GM12873 (cell line): ENCODE data around the gene CDH26.

Experiments
- CTCF ChIP-seq: IDR thresholded peaks from 2 replicates; pipeline ENCODE4 v1.5.1; 2012; ENCODE audit warnings: low read depth, mild to moderate bottlenecking, moderate library complexity, low read length, control low read depth; ENCODE audit not compliant: insufficient read depth; ENCODE audit errors: missing control alignments

CDH26 gene

GRCh38 chr20:60039526-60039925 lies 81.3 kb downstream of the CDH26 start:
- TF ChIP-seq CTCF = no peak

GRCh38 chr20:60040471-60041162 lies 82.4 kb downstream of the CDH26 start:
- no peak for TF ChIP-seq CTCF

- no peak for TF ChIP-seq CTCF
These were observed 85.2 kb downstream of the CDH26 start for GRCh38 chr20:60043435-60043834.

GRCh38 chr20:60046011-60046413 lies 87.8 kb downstream of the CDH26 start:
- TF ChIP-seq CTCF = no peak

GRCh38 chr20:60046436-60046835 lies 88.2 kb downstream of the CDH26 start:
- TF ChIP-seq CTCF = no peak

GRCh38 chr20:60046860-60047259 lies 88.6 kb downstream of the CDH26 start:
- no peak for TF ChIP-seq CTCF

GRCh38 chr20:60048634-60049521 lies 90.7 kb downstream of the CDH26 start:
- TF ChIP-seq CTCF = no peak
